Aorta (tissue), 5 donors: ENCODE data around the gene ANKRD24. TPM values are rescaled to one million over a fixed set of nuclear protein-coding genes. Genes with fewer than 3 reads are reported as not detected.
"Not testable (repeated sequence)": the region's sequence is repeated elsewhere in the genome, so short reads cannot be mapped to it uniquely, and the experiment has no call there.

Experiments
- ATAC-seq: fragments of 200-7000 bp; cut with Tn5 transposase; one replicate; pipeline ENCODE4 v1.9.1; 2022; ENCODE audit warnings: moderate library complexity; ENCODE audit not compliant: low FRiP score
- DNase-seq, 2 donors: peaks; one replicate each; pipeline ENCODE4 v3.0.0-alpha.2; 2020
- H3K27ac ChIP-seq, 2 donors: one replicate each; pipeline ENCODE4 v1.5.1; 2013; ENCODE audit warnings: low read length in 2 of 2, mild to moderate bottlenecking in 2 of 2, moderate library complexity in 2 of 2, control low read depth in 1 of 2, inconsistent platforms in 1 of 2, low read depth in 1 of 2
- H3K27me3 ChIP-seq, 2 donors: one replicate each; pipeline ENCODE4 v1.6.1; 2013; ENCODE audit warnings: control low read depth in 1 of 2, low read length in 1 of 2, mild to moderate bottlenecking in 1 of 2, moderate library complexity in 1 of 2; ENCODE audit not compliant: insufficient read depth in 2 of 2, control insufficient read depth in 1 of 2
- H3K36me3 ChIP-seq, 2 donors: one replicate each; pipeline ENCODE4 v1.6.1; 2013; ENCODE audit warnings: control low read depth in 1 of 2, low read length in 1 of 2, mild to moderate bottlenecking in 1 of 2; ENCODE audit not compliant: insufficient read depth in 2 of 2, control insufficient read depth in 1 of 2
- H3K4me1 ChIP-seq, 2 donors: one replicate each; pipeline ENCODE4 v1.6.1; 2013; ENCODE audit warnings: low read length in 2 of 2, control low read depth in 1 of 2, mild to moderate bottlenecking in 1 of 2, moderate library complexity in 1 of 2; ENCODE audit not compliant: insufficient read depth in 2 of 2, control insufficient read depth in 1 of 2
- H3K4me3 ChIP-seq, 2 donors: one replicate each; pipeline ENCODE4 v1.5.1; 2013; ENCODE audit warnings: low read length in 2 of 2, control low read depth in 1 of 2, mild to moderate bottlenecking in 1 of 2
- H3K9me3 ChIP-seq: one replicate; pipeline ENCODE4 v1.6.1; 2013; ENCODE audit warnings: mild to moderate bottlenecking, low read length; ENCODE audit not compliant: control insufficient read depth
- WGBS, 2 donors: extraction: QIAGEN DNeasy Blood & Tissue Kit; methylation state at CpG; one replicate each; pipeline ENCODE4 v1.1.7; 2013; 5-methylcytosine and 5-hydroxymethylcytosine counted together
- intact Hi-C, 2 donors: fragments of 100-400 bp; cut with DNase I; formaldehyde crosslinking; loops; one replicate each; pipeline versions ENCODE4 v1.14.2 to v1.15.0; 2022
- polyA plus RNA-seq, 2 donors: library from polyadenylated mRNA; stranded (reverse); fragments of 200-250 nt; gene quantifications; one replicate each; pipeline ENCODE4 v1.2.3, GENCODE V29; 2013
- total RNA-seq, 2 donors: library from RNA; stranded (reverse); fragmentation: NEBNext Ultra II Directional; extraction: Animal tissue kit (Norgen Biotek cat#: 25700); gene quantifications; one replicate each; pipeline ENCODE4 v1.2.1, GENCODE V29; 2021
- donor health status: healthy with polysubstance abuse.
- donor health status: Bipolar disorder and iron deficiency.
- donor health status: DM: no; HTN: no; CAD: no.
- donor health status: DM: no; HTN: no; CAD: no.
- donor health status: DM: yes; HTN: yes; CAD: no.

Gene ANKRD24
- total and polyA plus RNA-seq, 4 donors: 0.29 to 1.6 (median 0.68) TPM

DNA sequence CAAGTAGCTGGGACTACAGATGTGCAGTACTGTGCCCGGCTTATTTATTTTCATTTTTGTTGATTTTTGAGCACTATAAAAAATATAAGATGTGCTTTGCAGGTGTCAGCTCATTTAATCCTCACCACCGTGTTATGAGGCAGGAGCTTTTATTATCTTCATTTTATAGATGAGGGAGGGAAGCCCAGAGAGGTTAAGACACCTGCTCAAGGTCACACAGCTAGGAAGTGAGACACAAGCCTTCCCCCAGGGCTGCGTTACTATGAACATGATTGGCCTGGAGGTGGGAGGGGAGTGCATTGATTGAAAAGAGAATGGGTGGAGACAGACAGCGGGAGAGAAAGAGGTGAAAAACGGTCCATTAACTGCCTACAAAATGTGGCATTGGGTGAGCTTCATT is 7.2 kb downstream of the ANKRD24 start:
- Histone ChIP-seq H3K4me3 (no peak overlapping the region), H3K36me3 (no peaks in the 10 kb centered on the region), H3K4me1 (no peaks in the 10 kb centered on the region), H3K27me3 (peaks cover 0 to 1% of the 10 kb centered on the region in 2 donors), H3K27ac (no peak overlapping the region), H3K9me3 (no peaks in the 10 kb centered on the region)
- 75 to 81% methylated on average over 5 of the region's 5 CpGs for whole genome bisulfite sequencing, 2 donors
- DNase-seq (no peak), ATAC-seq (no peak)
- intact Hi-C loops: no loop called here

DNA sequence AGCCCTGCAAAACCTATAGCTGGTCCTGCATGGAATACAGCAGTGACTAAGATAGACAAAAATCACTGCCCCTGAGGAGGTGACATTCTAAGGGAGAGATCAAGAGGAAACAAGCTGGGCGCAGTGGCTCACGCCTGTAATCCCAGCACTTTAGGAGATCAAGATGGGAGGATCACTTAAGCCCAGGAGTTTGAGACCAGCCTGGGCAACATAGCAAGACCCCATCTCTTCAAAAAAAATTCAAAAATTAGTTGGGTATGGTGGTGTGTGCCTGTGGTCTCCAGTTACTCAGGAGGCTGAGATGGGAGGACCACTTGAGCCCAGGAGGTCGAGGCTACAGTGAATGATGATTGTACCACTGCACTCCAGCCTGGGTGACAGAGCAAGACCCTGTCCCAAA is 10.0 kb downstream of the ANKRD24 start:
- H3K36me3 ChIP-seq, H3K27ac ChIP-seq, H3K27me3 ChIP-seq, DNase-seq, H3K4me1 ChIP-seq, intact Hi-C loops, ATAC-seq, H3K9me3 ChIP-seq, H3K4me3 ChIP-seq: not testable (repeated sequence)
- 91 to 93% methylated on average over 3 of the region's 3 CpGs for WGBS, 2 donors

GRCh38 chr19:4194353-4194752 is 11.9 kb downstream of the ANKRD24 start:
- WGBS, 2 donors: 45 to 53% methylated on average over 7 of the region's 7 CpGs
- Histone ChIP-seq H3K9me3 (no peaks in the 10 kb centered on the region), H3K4me1 (no peaks in the 10 kb centered on the region), H3K36me3 (no peaks in the 10 kb centered on the region), H3K4me3 (no peak overlapping the region), H3K27ac (no peak overlapping the region), H3K27me3 (no peaks in the 10 kb centered on the region)
- no peak for DNase-seq
- intact Hi-C loops: no loop called here
- no peak for ATAC-seq

DNA sequence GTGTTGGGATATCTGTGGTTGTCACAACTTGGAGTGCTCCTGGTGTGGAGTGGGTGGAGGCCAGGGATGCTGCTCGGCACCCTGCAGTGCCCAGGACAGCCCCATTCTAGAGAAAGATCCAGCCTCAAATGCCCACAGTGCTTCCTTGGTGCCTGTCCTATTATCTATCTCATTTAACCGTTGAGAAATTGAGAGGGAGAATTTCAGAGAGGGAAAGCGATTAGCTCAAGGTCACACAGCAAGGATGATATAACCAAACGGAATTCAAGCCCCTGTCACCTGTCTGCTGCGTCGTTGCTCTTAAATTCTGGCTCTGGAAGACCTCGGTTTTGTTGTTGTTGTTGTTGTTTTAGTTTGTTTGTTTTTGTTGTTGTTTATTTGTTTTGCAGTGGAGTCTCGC is 13.5 kb downstream of the ANKRD24 start:
- Histone ChIP-seq H3K36me3 (no peaks in the 10 kb centered on the region), H3K4me1 (no peaks in the 10 kb centered on the region), H3K27me3 (no peaks in the 10 kb centered on the region), H3K4me3 (no peak overlapping the region), H3K27ac (no peak overlapping the region), H3K9me3 (no peaks in the 10 kb centered on the region)
- intact Hi-C loops: no loop called here
- WGBS, 2 donors: 70 to 80% methylated on average over 8 of the region's 8 CpGs
- ATAC-seq (no peak), DNase-seq (no peak)

DNA sequence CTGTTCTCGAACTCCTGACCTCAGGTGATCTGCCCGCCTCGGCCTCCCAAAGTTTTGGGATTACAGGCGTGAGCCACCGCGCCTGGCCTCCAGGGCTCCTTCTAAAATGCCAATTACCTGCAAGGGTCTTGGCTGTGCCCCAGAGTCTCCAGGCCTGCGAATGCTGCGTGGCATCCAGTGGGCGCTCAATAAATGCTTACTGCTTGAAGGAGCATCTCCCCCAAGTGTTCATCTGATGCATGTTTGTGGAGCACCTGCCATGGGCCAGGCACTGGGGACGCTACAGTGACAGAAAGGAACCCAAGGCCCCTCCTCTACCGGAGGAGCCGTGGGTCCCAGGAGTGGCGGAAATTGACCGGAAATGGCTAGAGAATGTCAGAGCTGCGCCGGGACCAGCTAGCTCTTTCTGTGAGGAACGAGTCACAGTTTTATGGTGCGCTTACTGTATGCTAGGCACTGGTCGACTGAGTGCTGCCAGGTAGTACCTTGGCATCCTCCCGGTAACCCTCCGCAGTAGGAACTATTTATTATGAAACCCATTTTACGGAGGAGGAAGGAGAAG is 14.2 kb downstream of the ANKRD24 start:
- Histone ChIP-seq H3K4me1 (no peaks in the 10 kb centered on the region), H3K4me3 (no peak overlapping the region), H3K9me3 (no peaks in the 10 kb centered on the region), H3K27ac (no peak overlapping the region), H3K36me3 (no peaks in the 10 kb centered on the region), H3K27me3 (no peaks in the 10 kb centered on the region)
- ATAC-seq (no peak), DNase-seq (no peak)
- intact Hi-C loops: no loop called here
- WGBS, 2 donors: 84 to 85% methylated on average over 22 of the region's 22 CpGs

- no peak for ATAC-seq
- Histone ChIP-seq H3K9me3 (no peaks in the 10 kb centered on the region), H3K36me3 (no peaks in the 10 kb centered on the region), H3K27ac (no peak overlapping the region), H3K27me3 (no peaks in the 10 kb centered on the region), H3K4me3 (no peak overlapping the region), H3K4me1 (no peaks in the 10 kb centered on the region)
- DNase-seq: no peak
- 86 to 89% methylated on average over 5 of the region's 5 CpGs for WGBS, 2 donors
- intact Hi-C loops: no loop called here
Observed at GRCh38 chr19:4197228-4197624, 14.7 kb downstream of the ANKRD24 start.

- H3K4me3 ChIP-seq: no peak overlapping the region
- H3K27ac ChIP-seq: no peak overlapping the region
- ATAC-seq (no peak), DNase-seq (no peak)
- H3K36me3 ChIP-seq: no peaks in the 10 kb centered on the region
- H3K27me3 ChIP-seq: no peaks in the 10 kb centered on the region
- WGBS, 2 donors: 16 to 26% methylated on average over 38 to 70 of the region's 70 CpGs
- no peaks in the 10 kb centered on the region for H3K4me1 ChIP-seq
- intact Hi-C loops: no loop called here
- no peaks in the 10 kb centered on the region for H3K9me3 ChIP-seq
Observed at GRCh38 chr19:4197625-4198466, 15.4 kb downstream of the ANKRD24 start.

DNA sequence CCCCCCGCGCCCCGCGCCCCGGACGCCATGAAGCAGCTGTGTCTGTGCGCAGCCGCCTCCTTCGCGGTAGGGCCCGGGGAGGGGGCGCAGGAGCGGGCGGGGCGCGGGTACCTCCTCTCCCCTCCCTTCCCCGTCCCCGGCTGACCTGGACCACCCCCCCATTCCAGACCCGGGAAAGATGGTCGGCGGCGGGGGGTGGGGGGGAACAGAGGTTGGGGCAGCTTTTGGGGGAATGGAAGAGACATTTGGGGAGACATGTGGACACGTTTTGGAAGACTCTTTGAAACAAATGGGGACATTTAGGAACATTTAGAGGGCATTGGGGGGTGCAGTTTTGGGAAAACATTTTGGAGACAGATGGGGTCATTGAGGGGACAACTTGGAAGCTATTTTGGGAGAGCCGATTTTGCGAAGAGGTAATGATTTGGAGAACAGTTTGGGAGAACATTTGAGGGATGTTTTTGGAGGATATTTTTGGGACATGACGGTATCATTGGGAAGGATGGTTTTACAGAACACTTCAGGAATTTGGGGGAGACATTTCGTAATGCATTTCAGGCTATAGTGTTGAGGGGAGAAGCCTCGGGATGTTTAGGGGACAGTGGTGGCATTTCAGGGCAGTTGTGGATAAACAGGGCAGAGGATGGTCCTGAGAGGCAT is 16.1 kb downstream of the ANKRD24 start:
- H3K4me3 ChIP-seq: no peak overlapping the region
- WGBS, 2 donors: 4 to 5% methylated on average over 17 to 28 of the region's 28 CpGs
- H3K36me3 ChIP-seq: no peaks in the 10 kb centered on the region
- no peaks in the 10 kb centered on the region for H3K9me3 ChIP-seq
- intact Hi-C loops: no loop called here
- H3K27ac ChIP-seq: no peak overlapping the region
- H3K4me1 ChIP-seq: no peaks in the 10 kb centered on the region
- no peak for DNase-seq
- ATAC-seq: no peak
- no peaks in the 10 kb centered on the region for H3K27me3 ChIP-seq
